SHP77 (cell line): ENCODE data around the gene SPOP.
"Not testable (repeated sequence)": the region's sequence is repeated elsewhere in the genome, so short reads cannot be mapped to it uniquely, and the experiment has no call there.

Source experiments
- DNase-seq, 2 experiments: peaks; one replicate each; lab custom pipeline; 2025; lab: John Stamatoyannopoulos, UW

SPOP gene

DNA sequence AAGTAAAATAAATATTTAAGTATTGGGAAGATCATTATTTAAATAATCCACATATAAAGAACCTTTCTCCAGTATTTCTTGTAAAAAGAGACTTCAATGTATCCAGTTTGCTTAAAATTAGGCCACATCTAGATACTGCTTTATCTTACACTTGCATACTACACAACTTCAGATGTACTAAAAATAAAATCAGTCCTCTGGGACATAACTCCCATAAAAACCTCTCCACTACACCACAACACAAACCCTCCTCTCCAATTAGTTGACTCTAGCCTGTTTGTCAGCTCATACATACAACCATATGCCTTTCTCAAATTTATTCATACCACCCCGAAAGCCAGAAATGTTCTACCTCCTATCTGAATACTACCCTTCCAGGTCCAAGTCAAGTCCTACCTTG, 21.6 kb downstream of the SPOP start:
- no peak for DNase-seq

DNA sequence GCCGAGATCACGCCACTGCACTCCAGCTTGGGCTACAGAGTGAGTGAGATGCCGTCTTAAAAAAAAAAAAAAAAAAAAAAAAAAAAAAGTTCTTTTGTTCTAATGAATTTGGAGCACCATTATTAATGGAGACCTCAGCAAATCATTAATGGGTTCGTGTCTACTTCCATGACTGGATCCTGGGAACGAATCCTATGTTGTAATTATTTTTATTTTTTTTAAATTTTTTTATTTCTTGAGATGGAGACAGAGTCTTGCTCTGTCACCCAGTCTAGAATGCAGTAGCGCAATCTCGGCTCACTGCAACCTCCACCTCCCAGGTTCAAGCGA, 30.7 kb downstream of the SPOP start:
- no peak for DNase-seq

DNA sequence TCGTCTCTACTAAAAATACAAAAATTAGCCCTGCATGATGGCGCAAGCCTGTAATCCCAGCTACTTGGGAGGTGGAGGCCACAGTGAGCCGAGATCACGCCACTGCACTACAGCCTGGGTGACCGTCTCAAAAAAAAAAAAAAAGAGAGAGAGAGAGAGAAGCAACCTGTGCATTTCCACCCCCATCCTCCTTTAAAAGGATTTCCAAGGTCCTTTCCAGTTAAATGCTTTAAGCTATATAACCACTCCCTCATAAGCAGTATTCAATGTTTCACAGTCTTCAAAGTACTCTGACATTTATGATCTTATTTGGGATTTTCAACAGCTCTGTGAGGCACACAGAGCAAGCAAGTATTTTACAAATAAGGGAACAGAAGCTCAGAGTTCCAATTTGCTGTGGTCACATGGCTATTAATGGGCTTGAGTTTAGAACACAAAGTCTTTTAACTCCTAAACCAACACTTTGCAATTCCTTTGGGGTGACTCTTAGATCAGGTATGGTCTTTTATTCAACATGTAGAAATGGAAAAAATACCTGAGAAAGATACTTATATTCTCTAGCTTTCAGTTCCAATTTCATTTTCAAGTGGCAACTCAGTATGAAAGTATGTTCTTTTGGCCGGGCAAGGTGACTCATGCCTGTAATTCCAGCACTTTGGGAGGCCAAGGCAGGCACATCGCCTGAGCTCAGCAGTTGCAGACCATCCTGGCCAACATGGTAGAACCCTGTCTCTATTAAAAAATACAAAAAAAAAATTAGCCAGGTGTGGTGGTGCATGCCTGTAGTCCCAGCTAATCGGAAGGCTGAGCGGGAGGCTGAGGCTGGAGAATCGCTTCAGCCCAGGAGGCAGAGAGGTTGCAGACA, 31.3 kb downstream of the SPOP start:
- no peak for DNase-seq

DNA sequence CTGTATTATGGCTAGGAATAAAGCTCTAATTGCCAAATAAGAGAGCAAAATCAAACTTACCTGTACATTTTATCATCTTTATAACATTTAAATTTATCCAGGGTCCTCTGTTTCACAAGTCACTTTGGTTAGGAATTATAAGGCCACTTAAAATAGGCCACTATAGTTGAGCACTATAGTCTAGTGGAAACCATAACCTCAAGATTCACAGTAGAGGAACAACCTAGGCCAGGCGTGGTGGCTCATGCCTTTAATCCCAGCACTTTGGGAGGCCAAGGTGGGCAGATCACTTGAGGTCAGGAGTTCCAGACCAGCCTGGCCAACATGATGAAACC, 31.9 kb downstream of the SPOP start:
- not testable (repeated sequence) for DNase-seq

DNA sequence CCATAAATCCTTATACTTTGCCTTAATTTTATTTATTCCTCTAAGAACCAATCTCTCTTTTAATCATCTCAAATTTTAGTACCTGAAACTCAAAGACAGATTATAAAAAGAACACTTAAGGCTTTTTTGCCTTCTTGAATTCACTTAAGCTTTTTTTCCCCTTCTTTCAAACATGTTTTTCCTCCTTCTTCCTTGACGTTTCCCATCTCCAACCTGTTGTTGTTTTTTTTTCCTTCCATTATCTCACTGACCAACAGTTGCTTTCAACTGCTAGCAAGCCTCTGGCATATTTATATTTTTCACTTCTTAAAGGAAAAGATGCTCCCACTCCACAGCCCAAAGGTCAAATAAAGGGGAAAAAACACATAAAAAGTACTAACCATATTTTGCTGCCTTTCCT, 32.2 kb downstream of the SPOP start:
- no peak for DNase-seq

DNA sequence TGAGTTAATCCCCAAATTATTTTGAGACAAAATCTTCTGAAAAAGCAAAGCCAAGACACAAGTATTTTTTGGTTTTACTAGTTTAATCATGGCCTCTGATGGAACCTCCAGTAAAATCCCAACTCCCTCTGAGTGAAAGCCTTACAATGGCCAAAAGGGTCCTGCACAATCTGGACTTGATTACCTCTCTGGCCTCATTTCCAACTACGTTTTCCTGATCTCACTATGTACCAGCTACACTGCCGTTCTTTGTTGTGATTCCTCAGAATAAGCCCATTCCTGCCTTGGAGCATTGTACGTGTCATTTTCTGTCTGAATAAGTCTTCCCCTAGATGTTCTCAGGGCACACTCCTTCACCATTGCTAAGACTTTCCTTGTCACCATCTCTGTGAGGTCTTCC, 37.3 kb downstream of the SPOP start:
- DNase-seq: no peak

DNA sequence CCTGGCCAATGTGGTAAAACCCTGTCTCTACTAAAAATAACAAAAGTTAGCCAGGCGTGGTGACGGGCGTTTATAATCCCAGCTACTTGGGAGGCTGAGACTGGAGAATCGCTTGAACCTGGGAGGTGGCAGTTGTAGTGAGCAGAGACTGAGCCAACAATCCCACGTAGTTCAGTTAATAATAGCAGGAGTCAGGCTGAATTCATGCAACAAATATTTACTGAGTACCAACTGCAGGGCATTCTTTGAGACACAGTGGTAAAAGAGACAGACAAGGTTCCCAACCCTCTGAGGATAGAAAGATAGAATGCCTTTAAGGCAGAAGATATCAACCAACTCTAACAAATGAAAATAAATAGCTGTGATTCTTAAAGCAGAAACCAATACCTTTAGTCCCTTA, 39.1 kb downstream of the SPOP start:
- no peak for DNase-seq

DNA sequence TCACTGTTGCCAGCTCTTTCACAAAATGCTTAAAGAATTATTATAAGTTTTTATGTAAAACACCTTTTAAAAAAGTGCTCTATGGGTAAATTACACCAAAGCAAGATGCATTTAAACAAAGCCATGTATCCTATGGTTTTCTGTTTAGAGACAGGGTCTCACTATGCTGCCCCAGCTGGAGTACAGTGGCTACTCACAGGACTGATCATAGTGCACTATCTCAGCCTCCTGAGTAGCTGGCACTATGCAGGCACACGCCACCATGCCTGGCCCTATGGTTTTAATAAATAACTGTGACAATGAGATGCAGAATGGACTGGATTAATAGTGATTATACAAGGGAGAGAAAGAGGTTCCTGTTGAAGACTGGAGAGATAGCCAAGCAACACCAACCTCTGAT, 40.2 kb downstream of the SPOP start:
- no peak for DNase-seq

DNA sequence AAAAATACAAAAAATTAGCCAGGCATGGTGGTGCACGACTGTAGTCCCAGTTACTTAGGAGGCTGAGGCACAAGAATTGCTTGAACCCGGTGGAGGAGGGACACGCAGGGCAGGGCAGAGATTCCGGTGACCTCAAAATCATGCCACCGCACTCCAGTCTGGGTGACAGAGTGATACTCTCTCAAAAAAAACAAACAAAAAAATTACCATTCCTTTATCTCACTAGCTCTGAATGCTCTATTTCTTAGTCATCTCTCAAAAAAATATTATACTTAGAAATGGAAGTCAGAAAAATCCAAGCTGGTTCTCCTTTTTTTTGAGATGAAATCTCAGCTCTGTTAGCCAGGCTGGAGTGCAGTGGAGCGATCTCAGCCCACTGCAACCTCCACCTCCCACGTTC, 40.8 kb downstream of the SPOP start:
- no peak for DNase-seq

DNA sequence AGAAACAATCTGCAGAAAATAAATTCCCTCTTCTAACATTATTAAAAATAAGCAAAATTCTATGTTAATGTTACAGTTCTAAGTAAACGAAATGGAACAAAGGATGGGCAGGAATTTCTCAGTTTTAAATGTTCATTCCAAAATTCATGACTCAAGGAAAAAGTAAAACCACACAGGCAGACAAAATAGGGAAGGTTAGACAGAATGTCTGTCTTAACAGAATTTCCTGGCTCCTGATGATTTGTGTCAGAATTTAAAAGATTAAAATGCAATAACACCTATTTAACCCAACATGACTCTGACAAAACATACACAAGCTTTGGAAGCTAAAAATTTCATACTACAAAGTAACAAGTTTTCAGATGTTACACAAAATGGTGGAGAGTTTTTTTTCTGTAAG, 42.8 kb downstream of the SPOP start:
- DNase-seq: no peak

DNA sequence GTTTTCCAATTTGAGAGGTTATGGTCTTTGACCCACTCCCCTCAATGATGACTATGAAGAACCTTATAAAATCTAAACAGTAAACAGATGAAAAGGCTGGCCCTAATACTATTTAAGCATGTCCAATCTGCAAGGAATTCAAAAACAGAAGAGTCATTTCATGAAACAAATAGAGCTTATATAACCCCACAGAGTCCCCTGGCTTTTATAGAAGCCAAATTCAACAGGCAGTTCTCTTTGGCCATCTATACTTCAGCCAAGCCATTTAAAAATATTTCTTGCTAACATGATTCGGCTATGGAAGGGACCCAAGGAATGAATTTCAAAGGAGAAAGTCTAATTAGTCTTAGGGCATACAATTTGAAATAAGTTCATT, 43.4 kb downstream of the SPOP start:
- DNase-seq: no peak

DNA sequence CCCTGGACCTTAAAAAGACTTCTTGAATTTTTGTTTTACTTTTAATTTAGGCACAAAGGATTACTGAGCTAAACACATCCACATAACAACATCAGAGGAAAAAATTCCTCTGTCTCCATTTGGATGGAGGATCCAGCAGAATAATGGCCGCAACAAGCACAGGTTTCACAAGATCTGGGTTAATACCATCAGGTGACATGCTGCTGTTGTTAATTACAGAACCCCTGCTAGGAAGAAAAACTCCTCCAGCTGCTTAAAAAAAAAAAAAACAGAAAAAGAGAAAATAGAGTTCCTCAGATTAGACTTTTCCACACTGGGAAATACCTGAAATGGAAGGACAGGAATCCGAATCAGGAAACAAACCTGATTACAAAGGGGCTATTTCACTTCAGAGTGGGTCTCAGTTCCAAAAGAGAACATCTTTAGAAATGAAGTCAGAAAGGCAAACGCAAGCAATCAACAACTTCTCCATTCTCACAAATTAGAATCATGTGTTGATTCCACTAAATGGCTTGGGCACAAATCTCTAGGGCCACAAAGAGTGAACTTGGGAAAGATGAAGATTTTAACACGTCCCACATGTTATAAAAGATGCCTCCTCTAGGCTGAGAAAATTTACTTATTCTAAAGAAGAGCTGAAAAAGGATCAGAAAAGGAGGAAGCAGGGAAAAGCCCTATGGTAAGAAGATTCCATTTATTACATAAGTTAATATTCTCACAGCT, 44.0 kb downstream of the SPOP start:
- no peak for DNase-seq

DNA sequence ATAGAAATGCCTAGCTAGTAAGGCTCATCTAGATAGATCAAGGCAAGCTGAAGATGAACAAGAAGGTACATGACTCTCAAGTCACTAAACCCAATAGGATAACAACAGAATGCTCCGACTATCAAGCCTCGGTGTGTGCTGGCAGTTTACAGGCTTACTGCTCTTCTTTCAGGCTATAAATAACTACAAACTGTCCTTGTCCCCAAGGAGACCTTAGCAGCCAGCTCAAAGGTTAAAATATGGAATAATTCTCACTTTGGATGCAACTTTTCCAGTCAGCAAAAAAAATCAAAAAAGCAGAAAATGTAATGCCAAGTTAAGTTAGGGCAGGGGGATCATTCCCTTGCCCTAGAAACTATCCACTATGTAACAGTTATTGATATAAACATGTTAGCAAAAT, 44.6 kb downstream of the SPOP start:
- no peak for DNase-seq

DNA sequence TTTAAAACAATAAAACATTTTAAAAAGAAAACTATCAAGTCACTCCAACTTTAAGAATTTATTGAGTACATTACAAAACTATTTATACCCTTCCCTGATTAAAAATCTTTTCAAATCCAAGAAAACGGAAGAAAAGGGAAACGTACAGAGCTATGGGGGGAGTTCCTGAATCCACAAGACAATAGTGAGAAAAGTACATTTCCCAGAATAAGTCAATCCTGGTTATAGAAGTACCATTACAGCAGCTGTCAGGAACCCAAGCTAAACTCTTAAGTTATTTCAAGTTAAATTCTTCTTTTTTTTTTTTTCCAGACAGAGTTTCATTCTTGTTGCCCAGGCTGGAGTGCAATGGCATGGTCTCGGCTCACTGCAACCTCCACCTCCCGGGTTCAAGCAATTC, 45.7 kb downstream of the SPOP start:
- no peak for DNase-seq

DNA sequence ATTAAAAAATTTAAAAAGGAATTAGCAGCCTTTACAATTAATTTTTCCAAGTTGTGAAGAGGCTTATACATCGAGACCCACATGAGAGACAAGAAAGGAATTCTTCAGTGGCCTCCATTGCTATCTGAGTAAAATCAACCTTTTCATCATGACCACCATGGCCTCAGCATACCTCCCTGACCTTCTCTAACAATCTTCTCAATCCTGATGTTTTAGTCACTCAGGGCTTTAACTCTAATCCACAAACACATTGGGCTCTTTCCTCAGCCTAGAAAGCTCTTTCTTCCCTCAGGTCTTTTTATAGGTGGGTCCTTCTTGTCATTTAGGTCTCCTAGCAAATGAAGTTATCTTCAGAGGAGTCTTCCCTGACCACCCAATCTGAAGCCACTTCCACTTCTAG, 46.4 kb downstream of the SPOP start:
- DNase-seq: no peak

DNA sequence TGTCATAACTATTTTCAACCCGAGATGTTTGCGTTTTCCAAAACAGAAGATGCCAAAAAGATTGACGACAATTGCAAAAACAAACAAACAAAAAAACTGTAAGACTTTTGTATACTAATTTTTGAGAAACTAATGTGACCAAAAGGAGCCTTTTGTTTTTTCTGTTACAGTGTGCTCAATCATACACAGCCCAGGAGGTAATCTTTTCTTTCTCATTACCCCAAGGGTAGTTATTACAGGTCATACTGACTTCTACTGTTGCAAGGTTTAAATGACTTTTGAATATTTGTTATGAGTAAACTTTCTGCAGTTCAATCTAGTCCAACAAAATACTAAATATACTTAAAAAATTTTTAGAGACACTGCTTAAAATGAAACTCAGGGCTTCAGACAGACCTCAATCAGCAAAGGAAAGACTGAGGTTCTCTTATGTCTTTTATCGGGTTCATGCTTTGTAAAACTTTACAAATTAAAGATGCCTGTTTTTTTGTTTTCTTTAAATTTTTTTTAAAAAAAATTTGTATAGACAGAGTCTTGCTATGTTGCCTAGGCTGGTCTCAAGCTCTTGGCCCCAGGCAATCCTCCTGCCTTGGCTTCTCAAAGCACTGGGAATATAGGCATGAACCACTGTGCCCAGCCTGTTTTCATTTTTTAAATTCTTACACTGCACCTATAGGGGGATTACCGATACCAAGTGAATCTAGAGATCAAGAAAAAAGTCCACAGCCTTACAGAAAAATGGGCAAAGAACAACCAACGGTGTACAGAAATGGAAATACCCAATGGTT, 47.6 kb downstream of the SPOP start:
- no peak for DNase-seq

DNA sequence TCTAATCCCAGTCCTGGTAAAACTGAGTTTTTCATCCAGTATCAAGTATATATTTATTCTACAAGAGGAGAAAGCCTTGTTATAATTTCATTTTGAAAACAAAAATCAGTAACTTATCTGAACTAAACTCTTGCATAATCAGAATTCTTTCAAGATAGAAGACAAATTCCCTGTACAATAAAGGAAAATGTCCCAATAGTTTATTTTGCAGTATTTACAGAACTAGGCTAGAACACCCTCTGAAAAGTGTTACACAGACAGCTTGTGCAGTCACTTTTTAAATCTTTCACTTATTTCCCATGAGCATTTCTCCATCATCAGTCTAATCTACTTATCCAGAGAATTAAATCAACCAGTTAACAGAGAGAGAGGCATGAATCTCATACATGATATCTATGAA, 48.5 kb downstream of the SPOP start:
- no peak for DNase-seq

DNA sequence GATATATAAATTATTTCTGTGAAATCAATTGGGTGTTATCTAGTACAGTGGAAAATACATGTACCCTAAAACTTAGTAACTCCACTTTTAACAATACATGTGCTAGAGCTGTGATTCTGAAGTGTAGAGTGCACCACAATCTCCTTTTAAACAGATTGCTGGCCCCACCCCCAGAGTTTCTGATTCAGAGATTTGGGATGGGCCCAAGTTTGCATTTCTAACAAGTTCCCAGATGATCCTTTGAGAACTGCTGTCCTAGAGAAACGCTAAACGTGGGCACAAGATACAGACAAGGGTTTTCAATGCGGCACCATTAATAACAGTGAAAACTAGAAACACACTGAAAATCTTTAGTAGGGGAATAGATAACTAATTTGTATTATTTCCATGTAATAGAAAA, 53.0 kb downstream of the SPOP start:
- no peak for DNase-seq

DNA sequence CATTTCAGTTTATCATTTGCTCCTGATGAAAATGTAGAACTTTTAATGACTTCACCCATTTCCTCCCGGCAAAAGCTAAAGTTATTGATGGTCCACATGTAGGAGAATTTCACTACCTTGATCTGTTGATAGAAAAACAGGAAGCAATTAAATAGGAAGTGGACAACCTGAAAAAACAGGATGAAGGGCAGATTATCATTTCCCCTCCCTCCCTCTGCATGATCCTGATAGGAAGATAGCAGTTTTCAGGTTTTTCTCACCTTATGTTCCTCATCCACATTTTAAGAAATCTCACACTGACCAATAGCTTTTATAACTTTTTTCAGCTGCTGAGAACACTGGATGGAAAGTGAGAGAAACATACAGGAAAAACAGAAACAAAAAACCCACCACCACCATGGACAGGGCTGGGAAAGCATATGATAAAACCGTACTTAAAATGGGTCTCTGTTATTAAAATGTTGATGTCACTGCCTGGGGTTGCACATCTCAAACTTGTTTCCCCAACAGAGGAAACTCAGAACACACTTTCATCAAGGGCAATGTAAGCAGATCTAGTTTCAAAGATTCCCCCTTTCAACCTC, 55.9 kb downstream of the SPOP start:
- no peak for DNase-seq

DNA sequence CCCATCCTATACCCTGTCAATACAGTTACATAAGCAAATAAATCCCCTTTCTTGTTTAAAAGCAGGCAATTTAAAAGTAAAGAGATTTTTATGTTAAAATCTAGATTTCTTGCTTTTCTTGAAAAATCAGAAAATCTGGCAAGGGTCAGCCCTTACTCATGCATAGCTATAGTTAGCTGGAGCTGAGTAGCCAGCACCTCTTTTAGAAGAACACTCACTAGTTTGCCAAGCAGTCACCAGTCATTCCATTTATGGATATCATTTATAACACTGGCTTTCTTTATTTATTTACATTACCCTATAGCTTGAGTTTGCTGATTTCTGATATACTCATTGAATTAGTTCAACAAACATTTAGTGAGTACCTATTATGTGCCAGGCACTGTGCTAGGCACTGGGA, 56.5 kb downstream of the SPOP start:
- no peak for DNase-seq

DNA sequence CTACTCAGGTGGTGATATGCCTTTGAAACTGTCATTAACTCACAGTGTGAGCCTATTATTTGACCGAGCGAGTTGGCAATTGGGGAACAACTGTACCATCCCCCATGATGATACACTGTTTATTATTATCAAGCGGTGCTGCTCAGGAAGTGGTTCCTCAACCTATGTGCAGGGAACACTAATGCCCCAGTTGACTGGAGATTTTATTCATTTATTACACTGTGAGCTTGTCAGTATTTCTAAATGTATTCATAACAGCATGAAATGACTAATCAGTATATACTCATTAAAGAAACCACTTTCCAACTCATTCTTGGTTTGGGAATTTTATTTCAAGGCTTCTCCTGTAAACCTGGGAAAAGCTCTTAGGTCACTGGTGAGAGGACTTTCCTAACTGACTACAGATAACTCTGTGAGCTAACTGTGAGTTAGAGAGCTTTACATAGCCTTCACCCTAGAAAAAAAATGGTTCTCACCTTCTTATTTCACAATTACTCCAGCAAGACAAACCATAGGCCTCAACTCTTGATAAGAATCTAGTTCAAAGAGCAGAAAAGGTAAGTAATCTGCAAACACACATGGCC, 59.8 kb downstream of the SPOP start:
- DNase-seq: no peak

DNA sequence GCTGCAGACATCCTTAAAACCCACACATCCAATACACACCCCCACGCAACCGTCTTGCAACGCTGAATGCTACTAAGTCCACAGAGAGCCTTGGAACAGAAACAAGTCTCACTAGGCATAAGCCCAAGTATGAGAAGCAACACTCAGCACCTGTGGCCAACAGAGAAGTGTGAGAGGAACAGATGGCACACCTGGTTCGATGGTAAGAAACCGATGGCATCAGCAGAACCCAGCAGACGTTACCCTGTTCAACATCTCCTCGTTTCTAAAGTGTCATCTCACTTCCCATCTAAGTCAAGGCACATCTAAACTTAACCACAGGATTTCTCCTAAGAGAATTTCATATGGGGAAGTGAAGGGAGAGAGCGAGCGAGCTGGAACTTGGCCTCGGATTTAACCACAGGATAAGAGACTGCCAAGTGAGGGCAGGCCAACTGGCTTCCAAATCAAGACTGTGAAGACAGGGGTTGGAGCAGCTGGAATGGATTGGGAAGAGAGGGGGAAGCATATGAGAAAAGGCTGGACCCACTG, 61.2 kb downstream of the SPOP start:
- no peak for DNase-seq
